ENCODE results near the gene ALOX12.

ALOX12 gene

GRCh38 chr17:7022781-7023571 lies 27.1 kb downstream of the ALOX12 start, which contains the start of gene BCL6B:
TSS of gene BCL6B (plus strand) at chr17:7023050. CDS start at chr17:7023672, 622 bp downstream.
- no peak for DNase-seq

DNA sequence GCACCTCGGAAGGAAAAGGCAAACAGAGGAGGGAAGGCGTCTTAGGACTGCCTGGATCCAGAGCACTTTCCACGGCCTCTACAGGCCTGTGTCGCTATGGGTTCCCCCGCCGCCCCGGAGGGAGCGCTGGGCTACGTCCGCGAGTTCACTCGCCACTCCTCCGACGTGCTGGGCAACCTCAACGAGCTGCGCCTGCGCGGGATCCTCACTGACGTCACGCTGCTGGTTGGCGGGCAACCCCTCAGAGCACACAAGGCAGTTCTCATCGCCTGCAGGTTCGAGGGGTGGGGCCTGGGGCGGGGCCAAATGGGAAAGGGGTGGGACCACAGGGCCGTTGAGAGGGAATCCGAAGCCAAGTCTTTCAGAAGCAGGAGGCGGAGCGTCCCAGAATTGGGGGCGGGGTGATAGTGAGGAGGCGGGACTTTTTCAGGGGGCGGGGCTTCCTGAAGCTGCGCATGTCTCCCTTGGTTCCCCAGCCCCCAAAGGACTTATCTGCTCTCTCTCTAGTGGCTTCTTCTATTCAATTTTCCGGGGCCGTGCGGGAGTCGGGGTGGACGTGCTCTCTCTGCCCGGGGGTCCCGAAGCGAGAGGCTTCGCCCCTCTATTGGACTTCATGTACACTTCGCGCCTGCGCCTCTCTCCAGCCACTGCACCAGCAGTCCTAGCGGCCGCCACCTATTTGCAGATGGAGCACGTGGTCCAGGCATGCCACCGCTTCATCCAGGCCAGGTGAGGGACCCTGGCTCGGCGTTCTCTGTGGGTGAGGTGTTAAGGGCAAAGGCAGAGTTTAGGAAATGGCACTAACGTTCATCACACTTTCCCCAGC lies 27.9 kb downstream of the ALOX12 start:
- DNase-seq = peak; percentile 97

DNA sequence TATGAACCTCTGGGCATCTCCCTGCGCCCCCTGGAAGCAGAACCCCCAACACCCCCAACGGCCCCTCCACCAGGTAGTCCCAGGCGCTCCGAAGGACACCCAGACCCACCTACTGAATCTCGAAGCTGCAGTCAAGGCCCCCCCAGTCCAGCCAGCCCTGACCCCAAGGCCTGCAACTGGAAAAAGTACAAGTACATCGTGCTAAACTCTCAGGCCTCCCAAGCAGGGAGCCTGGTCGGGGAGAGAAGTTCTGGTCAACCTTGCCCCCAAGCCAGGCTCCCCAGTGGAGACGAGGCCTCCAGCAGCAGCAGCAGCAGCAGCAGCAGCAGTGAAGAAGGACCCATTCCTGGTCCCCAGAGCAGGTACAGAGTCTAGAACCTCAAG lies 28.5 kb downstream of the ALOX12 start:
- no peak for DNase-seq

- DNase-seq = no peak
Observed at GRCh38 chr17:7025245-7025644, 29.4 kb downstream of the ALOX12 start.

- no peak for DNase-seq
Observed at GRCh38 chr17:7026471-7027115, 30.7 kb downstream of the ALOX12 start.

- no peak for DNase-seq
Observed at GRCh38 chr17:7027335-7027734, 31.5 kb downstream of the ALOX12 start.

DNA sequence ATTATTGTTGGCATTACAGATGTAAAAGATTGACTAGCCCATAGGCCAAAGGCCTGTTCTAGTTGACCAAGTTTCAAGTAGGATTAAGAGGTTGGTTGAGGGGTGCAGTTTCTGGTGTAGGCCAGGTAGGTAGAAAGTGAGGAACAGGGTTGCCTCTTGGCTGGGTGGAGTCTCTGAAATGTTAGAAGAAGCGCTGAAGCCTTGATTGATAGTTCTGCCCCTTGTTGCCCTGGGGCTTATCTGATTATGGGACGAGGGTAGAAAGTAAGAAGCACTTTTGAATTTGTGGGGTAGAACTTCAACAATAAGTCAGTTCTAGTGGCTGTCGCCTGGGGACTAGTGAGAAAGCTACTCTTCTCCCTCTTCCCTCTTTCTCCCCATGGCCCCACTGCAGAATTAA lies 33.2 kb downstream of the ALOX12 start:
- DNase-seq = no peak

DNA sequence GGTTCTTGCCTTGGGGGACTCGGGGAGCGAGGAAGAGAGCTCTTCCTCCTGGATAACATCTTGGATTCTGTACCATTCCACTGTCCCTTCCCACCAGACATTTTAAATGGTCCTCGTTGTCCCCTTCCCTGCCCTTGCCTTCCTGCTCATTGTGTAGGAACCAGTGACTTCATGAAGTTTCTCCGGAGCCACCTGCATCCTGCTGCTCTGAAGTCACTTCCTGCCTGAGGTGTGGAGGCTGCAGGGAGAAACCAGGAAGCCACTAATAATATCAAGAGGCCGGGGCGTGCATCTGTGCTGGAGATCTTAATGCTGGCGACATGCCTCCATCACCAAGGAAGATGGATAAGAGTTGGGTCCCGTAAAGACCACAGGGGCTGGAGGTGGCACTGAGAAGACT lies 33.8 kb downstream of the ALOX12 start:
- peak; percentile 40 for DNase-seq

- peak; percentile 54 for DNase-seq
Observed at GRCh38 chr17:7034955-7035590, 39.2 kb downstream of the ALOX12 start.

DNA sequence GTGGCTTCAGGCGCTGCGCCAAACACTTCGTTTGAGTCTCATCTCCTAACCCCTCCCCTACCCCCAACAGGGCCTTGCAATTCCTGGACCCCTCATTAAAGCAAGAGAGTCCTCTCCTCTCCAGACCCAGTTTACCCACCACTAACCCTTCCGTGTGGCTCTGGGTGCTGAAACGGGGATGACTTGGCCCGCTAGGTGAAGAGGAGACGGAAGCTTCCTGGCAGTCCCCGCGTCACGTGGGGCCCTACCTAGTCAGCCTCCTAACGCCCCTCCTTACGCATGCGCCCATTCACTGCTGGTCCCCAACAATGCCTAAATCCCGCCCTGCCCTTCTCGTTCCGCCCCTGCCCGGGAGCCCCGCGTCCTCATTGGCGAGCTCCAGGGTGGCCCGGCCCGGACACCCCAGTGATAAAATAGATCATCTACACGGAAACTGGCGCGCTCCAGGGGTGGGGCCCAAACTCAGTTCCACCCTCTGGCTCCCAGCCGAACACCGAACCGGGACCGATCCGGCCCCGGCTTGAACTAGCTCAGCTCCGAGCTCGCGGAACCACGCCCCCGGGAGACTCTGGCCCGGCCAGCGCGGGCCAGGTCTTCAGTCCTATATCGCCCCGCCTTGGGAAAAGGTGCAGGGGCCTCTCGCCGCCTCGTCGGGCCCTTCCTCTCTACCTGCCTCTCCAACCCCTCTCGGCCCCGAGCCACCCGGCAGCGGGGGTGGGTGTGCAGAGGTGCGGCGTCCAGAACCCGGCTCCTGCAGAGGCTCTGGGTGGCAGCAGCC lies 39.9 kb downstream of the ALOX12 start, which contains the start of gene SLC16A13:
Gene SLC16A13, plus strand, starts transcription at position 425 of the 778 bp plus-strand sequence. CDS start 368 bp downstream, outside the sequence.
- peak; percentile 99 for DNase-seq

GRCh38 chr17:7038025-7038862 lies 42.4 kb downstream of the ALOX12 start:
- no peak for DNase-seq

DNA sequence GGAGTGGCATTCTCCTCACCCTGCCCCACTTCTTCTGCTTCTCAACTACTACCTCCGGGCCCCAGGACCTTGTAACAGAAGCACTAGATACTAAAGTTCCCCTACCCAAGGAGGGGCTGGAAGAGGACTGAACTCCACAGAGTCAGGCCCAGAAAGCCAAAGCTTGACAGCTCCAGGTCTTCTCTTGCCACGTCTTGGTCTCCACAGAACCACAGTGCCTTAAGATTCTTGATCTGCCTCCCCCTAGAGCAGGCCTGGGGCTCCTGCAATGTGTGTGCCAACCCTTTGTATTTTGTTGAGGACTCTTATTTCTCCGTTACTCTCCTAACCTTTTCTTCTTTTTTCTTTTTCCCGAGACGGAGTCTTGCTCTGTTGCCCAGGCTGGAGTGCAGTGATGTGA lies 44.0 kb downstream of the ALOX12 start:
- no peak for DNase-seq

GRCh38 chr17:7041607-7042500 lies 46.0 kb downstream of the ALOX12 start:
- peak; percentile 27 for DNase-seq

DNA sequence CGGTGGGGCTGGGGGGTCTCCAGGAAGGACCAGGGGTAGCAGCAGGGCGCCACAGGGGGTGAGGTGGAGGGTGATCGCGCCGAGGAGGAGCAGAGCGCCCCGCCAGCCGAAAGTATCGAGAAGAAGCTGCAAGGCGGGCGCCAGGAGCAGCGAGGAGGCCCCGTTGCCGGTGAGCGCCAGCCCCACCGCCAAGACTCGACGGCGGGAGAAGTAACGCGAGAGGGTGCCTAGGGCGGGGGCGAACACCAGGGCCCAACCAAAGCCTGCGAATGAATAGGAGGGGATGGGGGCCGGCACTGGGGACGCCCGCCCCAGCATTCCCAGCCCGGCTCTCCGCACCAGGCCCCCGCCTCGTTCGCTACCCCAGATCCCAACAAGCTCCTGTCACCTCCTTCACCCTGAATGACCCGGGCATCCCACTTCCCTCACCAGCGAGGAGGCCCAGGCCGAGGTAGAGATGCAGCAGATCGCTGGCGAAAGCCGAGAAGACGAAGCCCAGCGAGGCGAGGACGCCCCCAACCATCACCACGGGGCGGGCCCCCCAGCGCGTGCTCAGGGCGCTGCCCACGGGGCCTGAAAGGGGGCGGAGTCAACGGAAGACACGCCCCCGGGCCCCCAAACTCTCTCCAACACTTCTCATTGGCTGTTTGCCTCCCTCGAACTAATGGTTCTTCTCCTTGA lies 46.8 kb downstream of the ALOX12 start:
- DNase-seq = peak; percentile 54

DNA sequence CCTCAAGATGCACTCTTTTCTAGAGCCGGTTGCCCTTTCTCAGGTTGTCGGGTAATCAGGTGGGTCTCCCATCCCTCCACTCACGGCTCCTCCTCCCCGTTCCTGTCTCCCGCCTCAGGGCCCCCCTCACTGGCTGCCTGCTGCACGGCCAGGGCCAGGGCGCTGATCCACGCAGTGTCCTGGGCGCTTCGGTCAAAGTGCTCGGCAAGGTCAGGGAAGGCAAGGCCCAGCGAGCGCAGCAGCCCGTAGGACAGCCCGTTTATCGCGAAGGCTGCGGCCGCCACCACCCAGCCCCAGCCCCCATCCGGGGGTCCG lies 47.3 kb downstream of the ALOX12 start:
- DNase-seq = no peak

- peak; percentile 70 for DNase-seq
Observed at GRCh38 chr17:7043497-7044198, 47.8 kb downstream of the ALOX12 start, which contains the start of gene SLC16A11. TSS of gene SLC16A11 (minus strand) at chr17:7044092. CDS start at chr17:7043513, 579 bp downstream.

DNA sequence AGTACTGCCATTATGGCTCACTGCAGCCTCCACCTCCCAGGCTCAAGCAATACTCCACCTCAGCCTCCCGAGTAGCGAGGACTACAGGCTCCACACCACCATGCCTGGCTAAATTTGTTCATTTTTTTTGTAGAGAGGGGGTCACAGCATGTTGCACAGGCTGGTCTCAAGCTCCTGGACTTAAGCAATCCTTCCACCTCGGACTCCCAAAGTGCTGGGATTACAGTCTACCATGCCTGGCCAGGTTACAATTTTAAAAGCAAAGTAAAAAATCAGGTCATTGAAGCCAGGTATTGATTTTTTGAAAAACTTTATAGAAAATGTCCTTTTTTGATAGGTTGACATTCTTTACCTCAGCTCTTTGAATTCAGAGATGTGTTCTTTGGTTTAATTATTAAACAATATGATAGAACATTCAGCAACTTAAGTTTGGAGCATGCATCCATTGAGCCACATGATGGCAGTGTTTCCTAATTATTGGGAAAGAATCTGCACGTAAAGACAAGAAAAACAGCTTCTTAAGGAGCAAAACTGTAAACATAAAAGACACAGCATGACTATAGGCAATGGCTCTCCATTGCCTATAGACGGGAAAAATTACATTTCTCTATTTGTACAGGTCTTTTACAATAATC lies 49.8 kb downstream of the ALOX12 start:
- peak; percentile 42 for DNase-seq

- DNase-seq = peak; percentile 25
Observed at GRCh38 chr17:7046127-7046724, 50.4 kb downstream of the ALOX12 start.

Measured in CD4-positive, alpha-beta T cell treated with Interferon gamma for 1 hour (primary cell).